ENCODE results near the gene UNC45A.
A peak's percentile ranks its signal among the peaks of the same experiment; 100 is the strongest.
"Not testable (repeated sequence)": the region's sequence is repeated elsewhere in the genome, so short reads cannot be mapped to it uniquely, and the experiment has no call there.

Gene UNC45A, protein sequence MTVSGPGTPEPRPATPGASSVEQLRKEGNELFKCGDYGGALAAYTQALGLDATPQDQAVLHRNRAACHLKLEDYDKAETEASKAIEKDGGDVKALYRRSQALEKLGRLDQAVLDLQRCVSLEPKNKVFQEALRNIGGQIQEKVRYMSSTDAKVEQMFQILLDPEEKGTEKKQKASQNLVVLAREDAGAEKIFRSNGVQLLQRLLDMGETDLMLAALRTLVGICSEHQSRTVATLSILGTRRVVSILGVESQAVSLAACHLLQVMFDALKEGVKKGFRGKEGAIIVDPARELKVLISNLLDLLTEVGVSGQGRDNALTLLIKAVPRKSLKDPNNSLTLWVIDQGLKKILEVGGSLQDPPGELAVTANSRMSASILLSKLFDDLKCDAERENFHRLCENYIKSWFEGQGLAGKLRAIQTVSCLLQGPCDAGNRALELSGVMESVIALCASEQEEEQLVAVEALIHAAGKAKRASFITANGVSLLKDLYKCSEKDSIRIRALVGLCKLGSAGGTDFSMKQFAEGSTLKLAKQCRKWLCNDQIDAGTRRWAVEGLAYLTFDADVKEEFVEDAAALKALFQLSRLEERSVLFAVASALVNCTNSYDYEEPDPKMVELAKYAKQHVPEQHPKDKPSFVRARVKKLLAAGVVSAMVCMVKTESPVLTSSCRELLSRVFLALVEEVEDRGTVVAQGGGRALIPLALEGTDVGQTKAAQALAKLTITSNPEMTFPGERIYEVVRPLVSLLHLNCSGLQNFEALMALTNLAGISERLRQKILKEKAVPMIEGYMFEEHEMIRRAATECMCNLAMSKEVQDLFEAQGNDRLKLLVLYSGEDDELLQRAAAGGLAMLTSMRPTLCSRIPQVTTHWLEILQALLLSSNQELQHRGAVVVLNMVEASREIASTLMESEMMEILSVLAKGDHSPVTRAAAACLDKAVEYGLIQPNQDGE

DNA sequence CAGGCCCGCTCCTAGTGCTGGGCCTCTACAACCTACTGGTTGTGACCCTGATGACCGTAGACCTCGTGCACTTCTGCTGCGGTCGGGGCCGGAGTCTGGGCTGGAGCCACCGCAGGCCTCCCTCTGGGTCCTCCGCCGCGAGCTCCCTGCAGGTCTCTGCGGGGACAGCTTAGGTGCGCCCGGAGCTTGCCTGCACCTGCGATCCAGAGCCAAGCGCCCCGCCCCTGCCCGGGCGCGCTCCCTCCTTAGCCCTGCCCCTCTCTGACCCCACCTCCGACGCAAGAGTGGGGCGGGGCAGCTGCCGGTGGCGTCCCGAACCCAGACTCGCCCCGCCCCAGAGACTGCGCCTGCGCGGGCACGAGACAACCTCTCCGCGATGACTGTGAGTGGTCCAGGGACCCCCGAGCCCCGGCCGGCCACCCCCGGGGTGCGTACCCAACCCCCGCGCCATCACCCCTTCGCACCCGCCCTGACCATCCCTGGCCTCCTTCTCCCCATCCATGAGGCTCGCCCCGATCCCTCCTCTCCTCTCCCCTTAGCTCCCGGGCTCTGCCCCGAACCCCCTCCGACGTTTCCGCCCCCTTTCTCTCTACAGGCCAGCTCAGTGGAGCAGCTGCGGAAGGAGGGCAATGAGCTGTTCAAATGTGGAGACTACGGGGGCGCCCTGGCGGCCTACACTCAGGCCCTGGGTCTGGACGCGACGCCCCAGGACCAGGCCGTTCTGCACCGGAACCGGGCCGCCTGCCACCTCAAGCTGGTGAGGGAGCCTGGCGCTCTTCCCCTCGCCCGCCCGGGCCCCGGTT, at the start of gene UNC45A:
TSS of gene UNC45A (plus strand) at position 337 of the 803 bp plus-strand sequence. CDS start at position 377, 40 bp downstream.
- peak; percentile 51 to 95 (median 84) for DNase-seq

DNA sequence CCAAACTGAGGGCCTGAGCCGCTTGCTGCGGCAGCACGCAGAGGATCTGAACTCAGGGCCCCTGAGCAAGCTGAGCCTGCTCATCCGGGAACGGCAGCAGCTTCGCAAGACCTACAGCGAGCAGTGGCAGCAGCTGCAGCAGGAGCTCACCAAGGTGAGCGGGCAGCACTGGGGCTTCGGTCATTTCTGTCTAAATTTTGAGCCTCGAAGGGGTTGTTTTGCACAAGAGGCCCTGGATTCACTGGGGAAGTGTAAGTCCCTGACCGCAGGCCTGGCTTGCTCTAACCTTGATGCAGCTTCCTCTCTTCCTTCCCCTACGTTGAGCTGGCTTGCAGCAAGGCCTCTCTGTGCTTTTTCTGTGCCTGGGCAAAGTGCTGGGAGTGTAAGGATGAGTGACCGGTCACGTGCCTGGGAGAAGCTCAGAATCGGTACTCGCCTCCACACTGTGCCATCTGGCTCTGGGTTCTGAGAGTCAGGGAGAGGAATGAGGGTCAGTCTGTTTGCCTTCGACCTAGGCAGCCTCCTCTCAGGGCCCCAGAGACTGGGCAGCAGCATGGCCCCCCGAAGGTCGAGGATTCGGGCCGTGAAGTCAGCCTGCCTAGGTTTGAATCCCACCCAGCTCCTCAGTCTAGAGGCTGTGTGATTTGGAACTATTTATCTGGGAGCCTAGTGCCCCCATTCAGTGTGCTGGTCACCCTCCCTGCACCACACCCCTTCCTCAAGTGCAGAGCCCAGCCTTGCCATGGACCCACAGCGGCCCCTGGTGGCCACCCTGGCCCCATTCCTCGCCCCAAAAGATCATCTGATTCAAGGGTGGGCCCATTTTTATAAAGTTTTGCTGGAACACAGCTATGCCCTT, 49.4 kb upstream of the UNC45A start:
- peak in 45 of 56 donors; percentile 17 to 82 (median 51) for DNase-seq

DNA sequence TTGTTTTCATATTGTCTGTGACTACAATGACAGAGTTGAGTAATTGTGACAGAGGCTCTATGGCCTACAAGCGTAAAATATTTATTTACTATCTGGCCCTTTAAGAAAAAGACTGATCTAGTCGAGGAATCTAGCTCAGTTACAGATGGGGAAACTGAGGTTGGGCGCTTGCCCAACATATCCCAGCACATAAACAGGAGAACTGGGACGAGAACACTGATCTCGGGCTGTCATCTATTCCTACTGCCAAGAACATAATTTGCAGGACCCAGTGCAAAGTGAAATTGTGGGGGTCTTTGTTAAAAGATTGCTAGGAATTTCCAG, 48.8 kb upstream of the UNC45A start:
- DNase-seq: no peak

DNA sequence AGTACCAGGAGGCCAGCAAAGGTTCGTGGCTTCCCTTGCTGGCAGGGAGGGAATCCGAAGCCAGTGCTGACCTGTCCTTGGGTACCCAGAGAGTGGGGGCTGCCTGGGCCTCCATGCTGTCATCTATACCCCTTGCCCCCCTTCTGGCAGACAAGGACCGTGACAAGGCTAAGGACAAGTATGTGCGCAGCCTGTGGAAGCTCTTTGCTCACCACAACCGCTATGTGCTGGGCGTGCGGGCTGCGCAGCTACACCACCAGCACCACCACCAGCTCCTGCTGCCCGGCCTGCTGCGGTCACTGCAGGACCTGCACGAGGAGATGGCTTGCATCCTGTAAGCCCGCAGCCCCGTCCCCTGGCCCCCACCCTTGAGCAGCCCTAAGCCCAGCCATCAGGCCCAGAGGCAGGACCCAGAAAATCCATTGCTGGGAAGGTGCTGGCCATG, 48.0 kb upstream of the UNC45A start:
- no peak for DNase-seq

DNA sequence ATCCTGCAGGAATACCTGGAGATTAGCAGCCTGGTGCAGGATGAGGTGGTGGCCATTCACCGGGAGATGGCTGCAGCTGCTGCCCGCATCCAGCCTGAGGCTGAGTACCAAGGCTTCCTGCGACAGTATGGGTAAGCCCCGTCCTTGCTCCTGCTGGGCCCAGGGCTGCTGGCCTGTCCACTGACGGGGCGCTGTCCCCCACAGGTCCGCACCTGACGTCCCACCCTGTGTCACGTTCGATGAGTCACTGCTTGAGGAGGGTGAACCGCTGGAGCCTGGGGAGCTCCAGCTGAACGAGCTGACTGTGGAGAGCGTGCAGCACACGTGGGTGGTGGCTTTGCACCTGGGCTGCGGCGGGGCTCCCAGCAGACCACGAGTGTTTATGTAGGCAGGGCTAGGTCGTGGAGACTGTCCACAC, 45.8 kb upstream of the UNC45A start:
- peak in 2 of 56 donors; percentile 12 to 61 for DNase-seq

DNA sequence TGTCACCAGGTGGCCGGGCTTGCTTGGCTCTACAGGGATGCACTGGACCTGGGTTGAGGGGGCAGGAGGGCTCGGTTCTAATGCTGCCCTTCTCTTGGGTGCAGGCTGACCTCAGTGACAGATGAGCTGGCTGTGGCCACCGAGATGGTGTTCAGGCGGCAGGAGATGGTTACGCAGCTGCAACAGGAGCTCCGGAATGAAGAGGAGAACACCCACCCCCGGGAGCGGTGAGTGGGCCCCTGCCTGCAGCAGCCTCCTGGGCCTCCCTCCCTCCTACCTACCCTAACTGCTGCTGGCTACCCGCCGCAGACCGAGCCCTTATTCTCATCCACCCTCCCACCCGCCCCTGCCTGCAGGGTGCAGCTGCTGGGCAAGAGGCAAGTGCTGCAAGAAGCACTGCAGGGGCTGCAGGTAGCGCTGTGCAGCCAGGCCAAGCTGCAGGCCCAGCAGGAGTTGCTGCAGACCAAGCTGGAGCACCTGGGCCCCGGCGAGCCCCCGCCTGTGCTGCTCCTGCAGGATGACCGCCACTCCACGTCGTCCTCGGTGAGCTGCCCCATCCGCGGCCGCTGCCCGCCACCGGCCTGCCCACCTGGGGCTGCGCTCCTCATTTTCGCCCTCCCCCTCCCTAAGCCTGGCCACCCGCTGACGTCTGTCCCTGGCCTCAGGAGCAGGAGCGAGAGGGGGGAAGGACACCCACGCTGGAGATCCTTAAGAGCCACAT, 45.2 kb upstream of the UNC45A start:
- DNase-seq: peak in 1 of 56 donors; percentile 61

DNA sequence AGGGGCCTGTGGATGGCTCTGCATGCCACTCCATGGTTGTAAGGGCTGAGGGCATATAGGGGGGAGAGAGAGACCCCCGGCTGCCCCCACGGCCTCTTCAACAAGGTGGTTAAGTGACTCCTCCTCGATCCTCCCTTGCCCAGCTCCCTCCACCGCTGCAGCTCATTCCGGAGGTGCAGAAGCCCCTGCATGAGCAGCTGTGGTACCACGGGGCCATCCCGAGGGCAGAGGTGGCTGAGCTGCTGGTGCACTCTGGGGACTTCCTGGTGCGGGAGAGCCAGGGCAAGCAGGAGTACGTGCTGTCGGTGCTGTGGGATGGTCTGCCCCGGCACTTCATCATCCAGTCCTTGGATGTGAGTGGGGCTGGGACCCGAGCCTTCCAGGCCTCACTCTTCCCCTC, 44.2 kb upstream of the UNC45A start:
- no peak for DNase-seq

DNA sequence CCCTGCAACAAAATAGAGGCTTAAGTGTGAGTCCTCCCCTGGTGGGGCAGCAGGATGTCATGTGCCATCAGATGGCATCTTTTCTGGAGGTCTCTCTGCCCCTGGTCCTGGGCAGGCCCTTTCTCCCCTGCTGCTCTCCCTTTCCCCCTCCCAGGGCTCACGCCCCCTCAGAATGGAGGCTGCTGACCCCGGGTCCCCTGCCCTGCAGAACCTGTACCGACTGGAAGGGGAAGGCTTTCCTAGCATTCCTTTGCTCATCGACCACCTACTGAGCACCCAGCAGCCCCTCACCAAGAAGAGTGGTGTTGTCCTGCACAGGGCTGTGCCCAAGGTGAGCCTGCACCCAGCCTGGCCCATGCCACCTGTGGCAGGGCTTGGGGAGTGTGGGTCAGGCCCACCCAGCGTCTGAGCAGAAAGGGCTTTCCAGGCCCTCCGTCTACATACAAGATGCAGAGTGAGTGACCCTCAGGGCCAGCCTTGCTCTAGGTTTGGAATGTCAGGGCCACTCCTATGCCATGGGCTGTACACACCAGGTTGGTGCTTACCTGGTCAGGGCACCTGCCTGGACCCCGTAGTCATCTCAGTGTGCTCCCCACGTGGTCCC, 43.6 kb upstream of the UNC45A start:
- no peak for DNase-seq

DNA sequence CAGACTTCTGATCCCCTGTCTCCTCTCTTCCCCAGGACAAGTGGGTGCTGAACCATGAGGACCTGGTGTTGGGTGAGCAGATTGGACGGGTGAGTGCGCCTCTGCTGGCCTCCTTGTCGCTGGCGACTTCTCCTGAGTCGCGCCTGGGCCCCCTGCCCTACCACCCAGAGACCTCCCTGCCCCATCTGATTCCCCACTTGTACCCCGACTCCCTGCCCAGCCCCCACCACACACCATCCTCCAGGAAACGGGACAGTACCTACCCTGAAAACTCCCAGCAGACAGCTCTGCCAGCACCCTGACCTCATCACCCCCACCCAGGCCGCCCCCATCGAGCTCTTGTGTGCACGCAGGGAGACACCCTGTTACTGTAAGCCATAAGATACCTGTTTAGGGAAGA, 43.1 kb upstream of the UNC45A start:
- DNase-seq: no peak

DNA sequence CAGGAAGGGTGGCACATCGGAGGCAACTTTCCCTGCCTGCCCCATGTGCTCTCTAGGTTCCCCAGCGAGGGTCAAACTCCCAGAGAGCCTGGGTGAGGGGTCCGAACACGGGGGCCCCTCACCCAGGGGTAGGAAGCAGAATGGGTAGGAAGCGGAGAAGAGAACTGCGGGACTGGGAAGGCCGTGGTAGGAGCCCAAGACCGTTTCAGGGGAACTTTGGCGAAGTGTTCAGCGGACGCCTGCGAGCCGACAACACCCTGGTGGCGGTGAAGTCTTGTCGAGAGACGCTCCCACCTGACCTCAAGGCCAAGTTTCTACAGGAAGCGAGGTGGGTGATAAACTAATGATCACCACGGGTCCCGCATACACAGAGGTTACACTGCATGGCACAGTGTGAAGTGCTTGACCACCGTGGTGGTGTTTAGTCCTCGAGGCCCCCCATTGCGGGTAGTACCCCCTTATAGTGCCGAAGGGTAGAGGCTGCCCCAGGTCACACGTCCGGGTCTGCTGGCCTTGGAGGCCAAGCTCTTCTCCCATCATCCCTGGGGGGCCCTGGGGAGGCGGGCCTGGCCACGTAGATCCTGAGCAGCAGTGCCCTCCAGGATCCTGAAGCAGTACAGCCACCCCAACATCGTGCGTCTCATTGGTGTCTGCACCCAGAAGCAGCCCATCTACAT, 42.4 kb upstream of the UNC45A start:
- DNase-seq: no peak

DNA sequence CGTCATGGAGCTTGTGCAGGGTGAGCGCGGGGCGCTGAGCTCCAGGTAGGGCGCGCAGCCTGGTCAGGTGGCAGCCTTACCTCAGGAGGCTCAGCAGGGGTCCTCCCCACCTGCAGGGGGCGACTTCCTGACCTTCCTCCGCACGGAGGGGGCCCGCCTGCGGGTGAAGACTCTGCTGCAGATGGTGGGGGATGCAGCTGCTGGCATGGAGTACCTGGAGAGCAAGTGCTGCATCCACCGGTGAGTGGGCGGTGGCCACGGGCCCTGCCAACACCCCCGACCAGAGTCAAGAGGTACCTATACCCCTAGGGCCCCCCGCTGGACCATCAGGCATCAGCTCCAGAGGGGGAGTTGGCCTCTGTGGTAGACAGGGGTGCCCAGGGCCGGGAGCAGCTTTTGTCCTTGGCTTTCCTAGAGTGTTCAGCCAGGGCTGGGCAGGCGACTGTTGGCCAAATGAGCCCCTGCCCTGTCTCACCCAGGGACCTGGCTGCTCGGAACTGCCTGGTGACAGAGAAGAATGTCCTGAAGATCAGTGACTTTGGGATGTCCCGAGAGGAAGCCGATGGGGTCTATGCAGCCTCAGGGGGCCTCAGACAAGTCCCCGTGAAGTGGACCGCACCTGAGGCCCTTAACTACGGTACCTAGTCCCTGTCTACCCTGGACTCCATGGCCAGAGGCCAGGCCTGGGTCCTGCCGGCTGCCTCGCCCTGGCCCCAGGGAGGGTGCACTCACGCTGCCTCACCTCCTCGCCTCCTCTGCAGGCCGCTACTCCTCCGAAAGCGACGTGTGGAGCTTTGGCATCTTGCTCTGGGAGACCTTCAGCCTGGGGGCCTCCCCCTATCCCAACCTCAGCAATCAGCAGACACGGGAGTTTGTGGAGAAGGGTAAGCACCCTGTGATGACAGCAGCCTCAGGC, 41.7 kb upstream of the UNC45A start:
- DNase-seq: no peak

DNA sequence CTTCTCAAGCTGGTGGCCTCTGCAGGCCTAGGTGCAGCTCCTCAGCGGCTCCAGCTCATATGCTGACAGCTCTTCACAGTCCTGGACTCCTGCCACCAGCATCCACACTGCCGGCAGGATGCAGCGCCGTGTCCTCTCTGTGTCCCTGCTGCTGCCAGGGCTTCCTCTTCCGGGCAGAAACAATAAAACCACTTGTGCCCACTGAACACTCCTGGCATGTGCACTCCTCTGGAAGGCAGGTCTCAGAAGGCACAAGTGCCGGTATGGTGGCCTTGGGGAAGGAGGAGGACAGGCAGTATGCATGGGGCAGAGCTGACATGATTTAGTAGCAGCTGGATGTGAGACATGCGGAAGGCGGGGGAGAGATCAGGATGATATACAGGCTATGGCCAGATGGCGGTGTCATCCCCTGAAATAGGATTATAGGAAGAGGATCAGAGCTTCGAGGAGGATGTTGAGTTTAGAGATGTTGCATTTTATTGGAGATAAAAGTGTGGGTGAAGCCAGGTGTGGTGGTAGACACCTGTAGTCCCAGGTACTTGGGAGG, 39.4 kb upstream of the UNC45A start:
- peak in 46 of 56 donors; percentile 15 to 80 (median 63) for DNase-seq

DNA sequence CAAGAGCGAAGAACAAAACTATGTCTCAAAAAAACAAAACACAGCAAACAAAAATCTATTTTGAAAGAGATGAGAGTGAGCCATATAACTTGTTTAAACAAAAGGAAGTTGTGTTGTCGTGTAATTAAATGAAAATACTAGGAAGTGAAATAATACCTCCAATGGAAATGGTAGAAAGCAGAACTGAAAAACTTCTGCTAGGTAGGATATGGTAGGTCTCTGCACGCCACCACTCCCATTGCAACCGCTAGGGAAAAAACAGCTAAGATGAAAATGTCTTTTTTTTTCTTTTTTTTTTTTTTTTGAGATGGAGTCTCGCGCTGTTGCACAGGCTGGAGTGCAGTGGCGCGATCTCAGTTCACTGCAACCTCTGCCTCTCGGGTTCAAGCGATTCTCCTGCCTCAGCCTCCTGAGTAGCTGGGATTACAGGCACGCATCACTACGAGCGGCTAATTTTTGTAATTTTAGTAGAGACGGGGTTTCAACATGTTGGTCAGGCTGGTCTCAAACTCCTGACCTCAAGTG, 37.9 kb upstream of the UNC45A start:
- not testable (repeated sequence) for DNase-seq

DNA sequence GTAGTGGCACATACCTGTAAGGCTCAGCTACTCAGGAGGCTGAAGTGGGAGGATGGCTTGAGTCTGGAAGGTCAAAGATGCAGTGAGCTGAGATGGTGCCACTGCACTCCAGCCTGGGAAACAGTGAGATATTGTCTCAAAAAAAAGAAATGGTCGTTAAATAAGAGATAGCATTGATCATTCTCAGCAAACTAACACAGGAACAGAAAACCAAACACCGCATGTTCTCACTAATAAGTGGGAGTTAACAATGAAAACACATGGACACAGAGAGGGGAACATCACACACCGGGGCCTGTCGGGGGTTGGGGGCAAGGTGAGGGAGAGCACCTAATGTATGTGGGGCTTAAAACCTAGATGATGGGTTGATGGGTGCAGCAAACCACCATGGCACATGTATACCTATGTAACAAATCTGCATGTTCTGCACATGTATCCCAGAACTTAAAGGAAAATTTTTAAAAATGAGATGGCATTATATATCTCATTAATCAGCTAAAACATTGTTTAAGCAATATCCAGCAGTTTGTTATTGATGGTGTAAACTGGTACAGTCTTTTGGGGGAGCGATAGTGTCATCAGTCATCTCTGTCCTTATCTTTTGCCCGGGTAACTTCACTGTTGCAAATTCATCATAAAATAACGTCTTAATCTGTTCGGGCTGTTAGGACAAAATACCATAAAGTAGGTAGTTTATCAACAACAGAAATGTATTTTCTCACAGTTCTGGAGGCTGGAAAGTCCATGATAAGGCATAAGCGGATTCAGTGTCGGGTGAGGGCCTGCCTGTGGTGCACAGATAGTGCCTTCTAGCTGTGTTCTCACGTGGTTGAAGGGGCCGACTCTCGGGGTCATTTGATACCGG, 33.7 kb upstream of the UNC45A start:
- DNase-seq: peak in 17 of 56 donors; percentile 10 to 45 (median 19)

DNA sequence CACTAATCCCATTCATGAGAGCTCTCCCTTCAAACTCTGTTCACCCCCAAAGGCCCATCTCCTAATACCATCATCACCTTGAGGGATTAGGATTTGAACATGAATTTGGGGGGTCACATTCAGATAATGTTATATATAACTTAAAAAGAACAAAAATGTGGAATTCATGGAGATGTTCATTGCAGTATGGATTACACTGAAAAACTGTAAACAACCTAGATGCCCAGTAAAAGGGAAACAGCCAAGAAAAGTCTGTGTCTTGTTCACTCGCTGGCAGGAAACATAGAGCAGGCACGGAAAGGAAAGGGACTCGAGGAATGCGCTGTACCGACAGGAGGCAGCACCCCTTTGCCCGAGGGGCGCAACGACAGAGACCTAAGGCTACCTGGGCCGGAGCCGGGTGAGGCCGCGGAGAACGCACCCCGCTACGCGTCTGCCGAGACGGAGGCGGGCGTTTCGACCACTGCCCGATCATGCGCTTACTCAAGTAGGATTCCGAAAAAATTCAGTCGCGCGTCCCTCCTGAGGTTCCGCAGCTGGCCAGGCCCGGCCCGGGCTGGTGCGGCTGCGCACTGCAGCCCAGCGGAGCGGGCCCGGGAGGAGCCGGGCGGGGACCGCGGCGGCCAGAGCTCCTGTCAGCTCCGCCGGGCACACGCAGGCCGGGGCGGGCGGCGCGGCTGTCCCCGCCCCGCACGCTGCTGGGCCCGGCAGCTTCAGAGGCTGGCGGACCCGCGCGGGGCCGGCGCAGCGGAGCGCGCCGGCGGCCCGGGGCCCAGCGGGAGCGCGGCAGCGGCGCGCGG, 32.8 kb upstream of the UNC45A start:
- DNase-seq: peak in 54 of 56 donors; percentile 16 to 84 (median 68)
